Right renal pelvis (tissue), 4 donors: ENCODE results near the gene PRKAG2. TPM values are rescaled to one million over a fixed set of nuclear protein-coding genes. Genes with fewer than 3 reads are reported as not detected.

Experiments used
- DNase-seq, 4 donors: peaks; one replicate each; pipeline ENCODE4 v3.0.0-alpha.2; 2013; ENCODE audit warnings: low read depth in 4 of 4, low spot score in 3 of 4, missing footprints in 1 of 4
- polyA plus RNA-seq, 4 donors: library from polyadenylated mRNA; unstranded; fragments of 120-200 nt; gene quantifications; one replicate each; pipeline ENCODE4 v1.2.1, GENCODE V29; 2013; ENCODE audit not compliant: insufficient read length in 4 of 4

Gene PRKAG2
- polyA plus RNA-seq, 4 donors, result 27.5 to 33.8 (median 30.2) TPM

DNA sequence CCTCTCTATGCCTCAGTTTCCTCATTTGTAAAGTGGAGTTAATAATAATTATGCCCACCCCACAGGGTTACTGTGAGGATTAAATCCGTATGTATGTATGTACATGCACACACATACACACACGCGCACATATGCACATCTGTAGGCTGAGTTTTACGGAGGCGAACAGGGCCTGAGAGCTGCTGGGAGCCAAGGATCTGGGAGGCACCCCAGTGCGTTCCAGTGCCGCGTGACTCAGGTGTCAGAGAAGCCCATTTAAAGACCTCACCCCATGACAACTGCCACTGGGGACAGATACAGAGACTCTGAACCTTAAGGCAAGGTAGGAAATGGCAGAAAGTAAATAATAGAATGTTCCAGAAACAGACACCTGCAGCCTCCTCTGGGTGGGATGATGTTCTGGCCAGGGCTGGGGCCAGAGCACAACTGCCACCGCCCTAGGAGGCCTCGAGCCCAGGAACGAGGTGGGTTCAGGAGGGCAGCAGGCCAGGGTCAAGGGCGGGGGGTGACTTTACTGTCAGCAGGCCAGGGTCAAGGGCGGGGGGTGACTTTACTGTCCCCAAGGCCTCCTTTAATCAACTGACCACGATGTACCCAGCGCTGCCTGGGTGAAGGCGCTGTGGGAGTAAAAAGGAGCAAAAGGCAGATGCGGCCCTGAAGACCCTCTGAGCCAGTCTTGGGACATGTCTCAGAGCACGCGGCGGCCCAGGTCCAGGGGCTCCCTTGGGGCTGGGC, 54.9 kb downstream of the PRKAG2 start:
- DNase-seq, result no peak

DNA sequence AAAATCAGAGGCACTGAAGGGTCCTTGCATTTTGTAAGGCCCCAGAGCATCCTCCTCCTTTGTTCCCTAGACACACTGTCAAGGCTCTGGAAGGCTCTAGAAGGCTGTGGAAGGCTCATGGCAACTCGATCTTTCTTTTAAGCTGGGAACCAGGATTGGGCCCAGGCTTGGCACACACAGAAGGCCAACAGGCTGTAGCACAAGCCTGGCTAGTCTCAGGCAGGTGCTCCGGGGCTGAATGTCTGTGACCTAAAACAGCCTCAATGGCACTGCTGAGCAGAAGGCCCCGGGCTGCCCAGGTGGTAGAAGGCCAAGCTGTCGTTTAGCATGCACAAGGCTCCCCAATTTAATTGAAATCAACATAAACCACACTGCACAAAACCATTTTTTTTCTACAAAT, 55.7 kb downstream of the PRKAG2 start:
- no peak for DNase-seq

DNA sequence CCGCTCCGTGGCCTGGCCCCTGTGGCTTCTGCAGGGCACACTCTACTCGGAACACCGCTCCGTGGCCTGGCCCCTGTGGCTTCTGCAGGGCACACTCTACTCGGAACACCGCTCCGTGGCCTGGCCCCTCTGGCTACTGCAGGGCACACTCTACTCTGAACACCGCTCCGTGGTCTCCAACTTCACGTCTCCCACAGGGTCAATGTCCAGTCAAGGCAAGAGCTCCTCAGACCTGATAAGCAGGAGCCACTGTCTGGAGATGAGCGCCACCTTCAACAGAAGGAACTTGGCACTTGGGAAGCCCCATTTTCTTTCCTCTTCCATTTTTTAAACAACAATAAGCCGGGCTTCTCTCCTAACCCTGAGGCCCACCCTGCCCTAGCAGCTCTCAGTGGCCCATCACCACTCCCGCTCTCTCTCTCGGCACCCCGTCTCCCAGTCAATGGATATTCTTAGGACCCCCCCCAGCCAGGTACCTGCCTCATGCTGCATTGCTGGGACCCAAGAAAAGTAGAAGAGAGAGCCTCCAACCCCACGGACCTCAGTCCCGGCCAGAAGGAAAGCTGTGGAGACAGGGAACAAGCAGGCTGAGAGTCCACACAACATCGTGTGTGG, 56.3 kb downstream of the PRKAG2 start:
- DNase-seq, result no peak

DNA sequence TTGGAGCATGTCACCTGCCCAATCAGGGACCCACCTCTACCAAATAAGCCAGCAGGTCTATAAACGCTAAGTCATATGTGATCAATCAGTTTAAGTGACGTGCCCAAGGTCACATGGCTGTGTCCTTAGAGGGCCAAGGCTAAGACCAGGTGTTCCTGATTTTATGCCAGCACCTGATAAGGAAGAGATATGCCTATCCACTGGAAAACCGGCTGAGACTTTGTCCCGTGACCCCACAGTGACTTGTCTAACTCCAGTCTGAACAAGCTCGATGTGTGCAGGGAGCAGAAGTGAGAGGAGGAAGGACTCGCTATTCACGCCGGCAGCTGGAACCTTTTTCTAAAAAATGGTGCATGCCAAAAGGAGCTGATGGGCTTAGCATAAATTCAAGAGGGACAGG, 57.0 kb downstream of the PRKAG2 start:
- no peak for DNase-seq

DNA sequence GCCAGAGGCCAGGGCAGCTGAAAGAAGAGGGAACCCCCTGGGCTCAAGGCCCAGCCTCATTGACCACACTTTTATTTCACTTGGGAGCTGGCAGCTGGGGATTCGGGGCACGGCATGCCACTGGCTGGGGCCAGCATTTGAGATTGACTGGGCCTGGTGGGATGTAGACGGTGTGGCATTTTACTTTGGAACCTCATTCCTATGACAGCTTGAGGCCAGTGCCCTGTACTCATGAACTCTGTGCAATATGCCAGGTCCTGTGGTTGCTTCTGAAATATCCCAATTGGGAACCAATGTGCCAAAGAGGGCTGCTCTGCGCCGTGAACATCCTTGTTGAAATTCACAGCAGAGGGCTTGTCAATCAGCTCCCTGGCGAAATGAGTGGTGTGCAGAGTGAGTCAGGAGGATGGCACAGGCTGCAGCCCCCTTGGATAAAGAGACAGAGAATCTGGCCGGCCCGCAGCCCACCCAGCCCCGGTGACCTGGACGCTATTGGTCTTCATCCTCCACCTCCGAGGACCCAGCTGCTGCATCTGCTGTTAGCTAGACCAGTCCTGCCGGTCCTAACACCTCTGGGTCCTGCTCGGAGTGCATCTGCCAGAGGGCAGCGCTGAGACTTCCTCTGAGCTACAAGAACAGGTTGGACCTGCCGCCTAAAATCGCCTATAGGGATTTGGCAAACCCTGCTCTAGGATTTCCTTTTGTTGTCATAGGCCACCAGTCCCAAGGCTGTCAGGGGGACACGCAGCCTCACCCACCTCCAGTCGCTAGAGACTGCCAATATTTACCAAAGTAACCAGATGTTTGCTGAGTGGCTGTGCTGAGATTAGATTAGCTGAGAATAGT, 58.0 kb downstream of the PRKAG2 start:
- no peak for DNase-seq

DNA sequence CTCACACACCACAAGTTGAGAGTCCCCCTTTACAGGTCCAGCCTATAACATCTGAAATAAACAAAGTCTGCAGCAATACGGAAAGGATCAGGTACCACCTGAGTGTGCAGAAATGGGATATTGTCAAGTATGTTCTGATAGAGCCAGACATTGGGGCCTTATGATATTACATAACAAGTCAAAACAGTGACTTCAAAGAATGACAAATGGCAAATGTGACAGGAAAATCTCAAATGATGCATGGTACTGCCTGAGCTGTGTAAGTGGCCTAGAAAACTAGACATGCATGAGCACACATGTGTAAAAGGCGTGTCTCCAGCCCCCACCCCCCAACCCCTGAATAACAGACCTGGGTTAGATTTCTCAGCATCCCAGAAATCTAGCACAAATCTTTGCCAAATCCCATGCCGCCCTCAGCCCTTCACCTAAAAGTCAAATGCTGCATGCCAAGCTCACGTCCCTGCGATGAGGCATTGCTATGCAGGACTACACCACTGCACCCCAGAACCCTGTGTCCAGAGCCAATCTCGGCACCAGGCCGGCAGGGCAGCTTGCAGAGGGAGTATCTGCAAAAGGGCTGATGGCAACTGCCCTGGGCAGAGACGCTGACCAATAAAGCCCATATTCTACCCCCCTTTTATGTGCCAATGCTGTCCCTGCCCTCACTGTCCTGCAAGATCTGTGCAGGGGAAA, 58.8 kb downstream of the PRKAG2 start:
- no peak for DNase-seq

DNA sequence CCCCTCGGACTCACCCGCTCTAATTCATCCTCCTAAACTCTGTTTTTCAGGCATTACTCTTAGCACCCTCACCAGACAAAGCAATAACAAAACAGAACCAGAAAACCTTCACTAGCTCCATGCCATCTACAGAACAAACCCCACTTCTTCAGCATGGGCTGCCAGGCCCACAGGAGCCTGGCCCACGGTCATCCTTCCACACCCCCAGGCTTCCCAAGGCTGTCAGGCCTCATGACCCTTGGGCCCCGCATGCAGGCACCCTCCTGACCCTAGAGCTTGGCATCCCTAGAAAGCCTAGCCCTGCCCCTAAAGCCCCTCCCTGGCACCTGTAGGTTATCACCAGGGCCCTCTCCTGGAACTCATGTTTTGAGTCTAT, 59.6 kb downstream of the PRKAG2 start:
- DNase-seq, result no peak

DNA sequence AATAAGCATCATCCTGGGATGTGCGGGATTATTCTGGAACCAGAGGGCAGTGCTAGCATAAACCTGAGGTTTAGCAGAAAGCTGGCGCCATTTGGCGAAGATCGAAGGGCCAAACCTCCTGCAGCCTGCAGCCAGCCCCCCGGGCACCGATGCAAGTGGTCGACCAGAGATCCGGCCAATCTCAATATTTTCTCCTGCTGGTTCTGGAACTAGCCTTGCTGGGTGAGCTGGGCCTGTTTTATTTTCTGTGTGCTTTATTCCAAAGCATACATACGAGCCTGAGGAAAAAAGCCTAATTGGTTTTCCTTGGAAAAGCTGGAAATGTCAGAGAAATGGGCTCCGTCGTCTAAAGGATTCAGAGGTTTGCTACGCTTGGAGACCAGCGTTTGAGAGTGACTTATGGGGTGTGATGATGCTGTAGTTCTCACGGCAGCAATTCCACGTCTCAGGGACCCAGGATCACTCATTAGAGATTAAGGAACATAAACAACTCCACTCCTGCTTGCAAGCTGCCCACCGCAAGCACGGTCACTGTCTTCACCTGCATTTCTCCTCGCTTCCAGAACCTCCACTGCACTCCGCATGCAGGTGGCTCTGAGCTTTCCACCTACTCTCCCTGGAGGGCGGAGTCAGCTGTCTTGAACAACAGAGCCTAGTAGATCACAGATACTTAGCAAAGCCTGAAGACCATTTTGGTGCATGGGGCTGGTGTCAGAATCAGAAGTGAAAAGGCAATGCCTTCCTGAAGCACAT, 60.2 kb downstream of the PRKAG2 start:
- DNase-seq, result no peak

DNA sequence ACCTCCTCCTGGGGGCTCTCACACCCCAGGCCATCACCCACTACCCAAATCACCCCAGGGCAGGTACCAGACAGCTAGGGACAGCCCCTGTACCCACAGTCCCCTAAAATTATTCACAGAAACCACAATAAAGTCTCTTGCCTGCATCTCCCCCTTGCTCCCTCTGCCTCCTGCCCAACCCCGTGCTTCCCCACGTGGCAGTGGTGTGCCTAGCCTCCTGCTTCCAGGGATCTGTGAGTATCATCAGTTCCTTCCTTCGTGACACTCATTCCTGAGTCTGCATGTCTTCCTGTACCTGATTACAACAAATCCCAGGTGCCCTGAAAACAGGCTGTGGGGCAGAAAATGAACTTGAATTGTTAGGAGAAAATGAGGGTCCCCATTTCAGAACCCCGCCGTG, 61.5 kb downstream of the PRKAG2 start:
- DNase-seq, result no peak

DNA sequence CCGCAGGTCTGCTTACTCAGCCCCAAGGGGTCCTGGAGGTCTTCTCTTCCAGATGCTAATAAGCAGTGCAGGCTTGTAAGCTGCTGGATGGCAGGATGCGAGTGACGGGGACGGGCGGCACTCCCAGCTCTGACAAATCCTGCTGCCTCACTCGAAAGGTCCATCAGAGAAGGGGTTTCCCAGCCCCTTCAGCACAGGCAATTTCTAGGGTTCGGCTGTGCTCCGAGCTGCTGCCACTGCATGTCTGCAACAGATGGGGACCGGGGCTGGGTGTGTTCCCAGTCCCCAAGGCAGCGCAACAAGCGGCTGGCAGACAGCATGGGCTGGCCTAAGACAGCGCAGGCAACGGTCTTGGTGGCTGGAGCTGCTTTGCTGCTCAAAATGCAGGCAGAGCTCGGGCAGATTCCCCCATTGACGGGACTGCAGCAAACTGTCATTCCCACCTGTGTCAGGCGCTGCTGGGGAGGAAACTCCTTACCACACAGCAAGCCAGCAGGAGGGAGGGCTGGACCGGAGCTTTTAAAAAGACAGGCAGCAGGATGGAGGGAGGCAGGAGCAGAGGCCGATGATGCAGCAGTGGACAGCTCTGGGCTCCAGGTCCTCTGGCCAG, 62.4 kb downstream of the PRKAG2 start:
- no peak for DNase-seq

DNA sequence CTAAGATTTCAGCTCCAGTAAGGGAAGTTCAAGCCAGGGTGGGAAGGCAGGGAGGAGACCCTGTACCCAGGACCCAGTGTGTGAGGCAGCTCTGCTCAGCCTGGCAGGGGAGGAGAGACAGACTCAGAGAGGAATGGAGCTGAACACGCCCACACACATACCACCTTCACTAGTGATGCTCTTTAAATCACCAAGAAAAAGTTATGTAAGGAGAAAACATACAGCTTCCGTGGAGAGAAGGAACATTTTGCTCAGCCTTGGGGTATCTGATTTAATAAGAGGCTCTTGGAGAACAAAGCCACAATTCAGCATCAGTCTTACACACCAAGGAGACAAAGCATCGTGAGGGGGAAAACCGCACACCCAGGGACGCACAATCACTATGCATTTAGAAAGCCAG, 62.9 kb downstream of the PRKAG2 start:
- DNase-seq, result no peak

DNA sequence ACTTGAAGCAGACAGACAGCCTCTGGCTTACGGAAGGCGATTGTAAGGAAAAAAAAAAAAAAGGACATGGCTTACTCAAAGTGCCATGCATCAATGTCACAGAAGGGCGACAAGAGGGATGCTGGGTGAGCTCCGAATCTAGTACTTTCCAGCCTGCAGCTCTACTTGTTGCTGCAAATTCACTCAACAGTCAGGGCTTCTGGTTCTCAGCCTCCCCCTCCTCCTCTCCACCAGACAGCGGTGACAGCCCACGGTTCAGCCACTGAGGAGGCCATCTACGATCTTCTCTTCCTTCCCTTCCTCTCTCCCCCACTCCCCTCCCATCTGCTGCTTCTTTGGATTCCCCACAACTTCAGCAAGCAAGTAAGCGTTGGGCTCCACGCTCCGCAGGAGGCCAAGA, 63.5 kb downstream of the PRKAG2 start:
- no peak for DNase-seq

DNA sequence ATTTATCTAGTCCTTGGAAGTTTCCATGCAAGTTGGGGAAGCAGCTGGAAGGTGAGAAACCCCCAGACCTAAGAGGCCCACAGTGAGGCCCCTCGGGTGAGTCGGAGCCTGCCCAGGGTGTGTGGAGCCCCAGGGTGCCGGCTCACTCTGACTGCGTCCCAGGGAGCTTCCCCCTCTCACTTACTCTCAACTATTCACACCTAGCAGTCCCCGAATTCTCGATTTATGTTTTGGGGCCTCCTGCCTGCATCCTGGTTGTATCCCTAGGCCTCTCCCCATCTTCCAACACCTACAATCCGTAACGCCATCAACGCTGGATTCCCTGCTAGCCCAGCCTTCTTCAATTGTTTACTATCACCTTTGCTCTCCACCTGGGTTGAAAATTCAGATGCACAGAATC, 63.9 kb downstream of the PRKAG2 start:
- no peak for DNase-seq

DNA sequence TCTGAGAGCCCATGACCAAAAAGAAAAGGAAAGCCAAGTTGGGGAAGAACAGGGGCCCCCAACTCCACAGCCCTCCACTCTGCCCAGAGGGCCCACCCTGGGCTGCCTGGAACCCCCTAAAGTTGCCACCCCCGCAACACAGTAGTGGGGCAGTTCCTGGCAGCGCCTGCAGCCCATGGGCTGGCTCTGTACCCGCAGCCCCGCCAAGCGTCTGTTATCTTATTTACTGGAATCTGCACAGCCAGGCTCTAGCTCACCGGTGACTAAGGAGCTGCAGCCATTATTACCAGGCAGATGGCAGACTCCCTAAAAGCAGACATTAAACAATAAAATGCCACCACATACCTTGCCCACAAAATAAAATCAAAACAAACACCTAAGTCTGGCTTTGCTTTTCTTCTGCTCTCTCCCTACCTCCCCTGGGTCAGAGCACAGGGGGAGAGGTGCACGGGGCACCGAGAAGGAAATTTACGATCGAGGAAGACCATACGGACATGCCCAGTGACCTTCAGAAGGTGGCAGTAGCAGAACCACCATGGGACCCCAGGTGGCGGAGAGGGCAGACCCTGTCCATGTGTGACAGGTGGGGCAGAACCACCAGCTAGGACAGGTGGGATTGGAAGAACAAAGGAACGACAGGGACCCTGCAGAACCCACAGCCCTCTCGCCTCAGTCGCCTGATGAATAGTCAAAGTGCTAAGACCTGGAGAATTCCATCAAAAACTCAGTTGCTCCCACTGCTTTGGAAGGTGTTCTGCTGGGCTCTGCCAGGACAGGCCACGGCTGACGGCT, 66.3 kb downstream of the PRKAG2 start:
- DNase-seq, result no peak

DNA sequence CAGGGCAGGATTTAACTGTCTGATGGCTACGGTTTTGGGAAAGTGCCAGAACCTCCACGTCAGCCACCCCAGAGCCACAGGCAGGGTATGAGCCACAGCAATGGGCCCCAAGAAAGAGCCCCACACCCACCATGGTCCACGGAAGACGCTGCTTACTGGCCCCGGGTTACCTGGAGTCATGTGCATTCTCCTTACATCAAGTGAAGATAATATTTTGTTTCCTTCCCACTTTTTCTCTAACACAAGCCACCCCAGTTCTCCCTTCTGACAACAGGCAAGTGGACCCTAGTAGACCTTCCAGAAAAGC, 67.1 kb downstream of the PRKAG2 start:
- DNase-seq, result no peak

DNA sequence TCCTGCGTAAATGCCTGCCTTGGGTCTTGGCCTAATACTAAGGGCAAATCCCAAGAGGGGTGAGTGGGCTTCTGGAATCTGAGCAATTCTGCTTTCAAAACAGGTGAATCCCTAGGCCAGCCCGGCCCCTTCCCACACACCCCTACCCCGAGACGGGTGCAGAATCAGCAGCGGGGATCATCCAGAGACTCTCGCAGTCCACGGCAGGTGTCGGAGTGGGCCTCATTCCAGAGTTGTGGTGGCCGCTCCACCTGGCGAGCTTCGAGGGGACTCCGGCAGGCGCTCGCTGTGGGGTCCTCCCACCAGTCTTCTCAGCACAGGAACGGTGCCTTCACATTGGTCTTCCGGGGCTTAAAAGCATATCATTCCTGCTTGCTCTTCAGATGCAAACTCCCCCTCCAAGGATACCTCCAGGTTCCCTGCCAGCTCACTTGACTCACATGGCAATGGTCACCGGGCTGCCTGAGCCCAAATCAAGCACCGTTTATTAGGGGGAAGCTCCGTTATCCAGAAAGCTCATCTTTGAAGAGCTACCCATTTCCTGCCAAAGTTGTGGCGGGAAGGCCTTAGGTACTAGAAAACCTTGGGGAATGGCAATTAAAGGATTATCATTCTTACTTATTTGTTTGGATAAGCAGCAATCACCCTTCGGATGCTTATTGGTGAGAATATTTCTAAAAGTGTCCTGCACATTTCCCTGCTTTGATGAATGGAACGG, 67.6 kb downstream of the PRKAG2 start:
- no peak for DNase-seq

DNA sequence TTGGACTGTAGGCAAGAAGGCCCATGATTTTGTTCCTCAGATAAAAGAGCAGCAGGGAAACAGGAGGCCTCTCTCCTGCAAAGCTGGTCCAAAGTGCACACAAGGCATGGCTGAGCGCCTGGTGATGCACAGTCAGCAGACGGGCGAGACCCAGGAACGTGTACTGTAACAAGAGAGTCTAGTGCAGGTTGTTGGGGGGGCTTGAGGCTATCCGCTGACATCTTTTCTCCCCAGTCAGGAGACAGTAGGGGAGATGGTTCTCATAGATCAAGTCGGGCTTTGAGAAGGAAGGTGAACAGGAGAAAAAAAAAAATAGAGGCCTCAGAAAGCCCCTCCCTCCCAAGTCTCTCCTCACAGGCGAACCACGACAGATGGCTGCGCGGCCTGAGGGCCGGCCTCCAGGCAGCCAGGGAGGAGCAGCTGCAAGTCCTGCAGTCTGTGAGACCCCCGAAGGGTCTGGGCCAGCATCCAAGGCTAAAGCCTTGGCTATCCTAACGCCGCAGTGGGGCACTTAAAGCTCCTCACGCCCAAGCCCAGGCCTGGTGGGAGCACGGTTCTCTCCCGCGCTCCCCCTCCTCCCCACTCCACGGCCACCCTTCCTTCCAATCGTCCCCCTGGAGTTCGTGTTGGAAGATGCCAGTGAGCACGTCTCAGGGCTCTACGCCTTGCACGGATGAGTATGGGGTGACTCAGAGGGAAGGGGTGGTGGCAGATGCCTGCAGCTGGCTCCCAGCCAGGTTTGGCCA, 68.3 kb downstream of the PRKAG2 start:
- DNase-seq, result peak in 1 of 4 donors; percentile 43

DNA sequence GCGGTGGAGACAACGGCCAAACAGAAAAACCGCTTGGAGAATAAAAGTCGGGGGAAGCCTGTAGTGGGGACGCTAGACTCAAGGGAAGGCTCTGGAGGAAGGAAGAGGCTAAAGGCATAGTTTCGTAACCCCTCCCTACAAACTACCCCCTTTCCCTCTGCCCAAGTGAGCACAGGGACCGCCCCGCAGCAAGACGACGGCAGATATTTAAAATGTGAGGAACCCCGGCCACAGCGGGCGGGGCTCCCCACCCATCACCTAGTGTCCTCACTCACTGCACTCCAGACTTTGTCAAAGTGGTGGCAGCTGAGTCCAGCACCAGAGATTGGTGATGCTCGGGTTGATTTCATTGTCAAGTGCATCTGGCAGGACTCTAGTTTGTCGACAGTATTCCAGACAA, 69.1 kb downstream of the PRKAG2 start:
- no peak for DNase-seq
